NCI-H146 treated with DMSO at 0.1 percent for 48 hours (cell line): ENCODE data around the gene KCNN3.

Experiments used
- DNase-seq: peaks from one replicate; lab custom pipeline; 2025; ENCODE audit not compliant: unreplicated experiment; lab: John Stamatoyannopoulos, UW

The KCNN3 gene

DNA sequence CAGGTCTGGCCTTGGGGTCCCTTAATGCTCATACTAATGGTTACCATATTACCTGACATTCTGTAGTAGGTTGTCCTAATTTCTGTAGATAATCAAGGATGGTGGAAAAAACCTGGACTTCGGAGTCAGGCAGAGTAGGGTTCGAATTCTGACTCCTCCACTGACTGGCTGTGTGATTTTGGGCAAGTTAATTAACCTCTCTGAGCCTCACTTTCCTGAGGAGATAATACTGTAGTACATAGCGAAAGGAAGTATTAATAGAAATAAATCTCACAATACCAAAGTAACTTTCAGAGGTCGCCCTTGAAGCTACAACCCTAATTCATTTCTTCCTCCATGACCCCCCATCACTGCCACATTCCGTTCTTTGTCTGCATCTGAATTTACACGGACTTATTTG, 72.9 kb downstream of the KCNN3 start:
- no peak for DNase-seq

DNA sequence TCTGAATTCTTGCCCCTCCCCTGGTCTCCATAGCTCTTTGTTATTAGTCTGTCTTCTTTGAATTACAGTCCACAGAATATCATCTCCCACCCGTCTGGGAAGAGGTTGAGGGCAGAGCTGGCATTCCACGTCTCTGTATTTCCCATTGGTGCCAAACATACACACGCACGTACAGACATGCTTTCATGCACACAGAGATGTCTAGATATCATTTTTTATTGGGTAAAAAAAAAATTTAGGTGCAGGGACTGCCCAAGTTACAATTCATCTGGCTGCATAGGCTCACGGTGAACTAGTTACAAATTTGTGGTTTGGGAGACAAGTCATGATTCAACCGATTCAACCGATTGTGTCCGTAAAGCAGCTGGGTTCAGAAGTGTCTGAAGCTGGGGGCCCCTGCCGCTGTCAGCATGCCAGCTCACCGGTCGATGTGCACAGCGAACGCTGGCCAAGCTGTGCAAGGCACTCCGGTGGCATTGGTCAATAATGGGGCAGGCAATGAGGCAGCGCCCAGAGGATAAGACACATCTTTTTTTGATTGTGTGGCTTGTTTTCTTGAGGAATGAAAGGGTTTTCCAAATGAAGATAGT, 73.7 kb downstream of the KCNN3 start:
- no peak for DNase-seq

DNA sequence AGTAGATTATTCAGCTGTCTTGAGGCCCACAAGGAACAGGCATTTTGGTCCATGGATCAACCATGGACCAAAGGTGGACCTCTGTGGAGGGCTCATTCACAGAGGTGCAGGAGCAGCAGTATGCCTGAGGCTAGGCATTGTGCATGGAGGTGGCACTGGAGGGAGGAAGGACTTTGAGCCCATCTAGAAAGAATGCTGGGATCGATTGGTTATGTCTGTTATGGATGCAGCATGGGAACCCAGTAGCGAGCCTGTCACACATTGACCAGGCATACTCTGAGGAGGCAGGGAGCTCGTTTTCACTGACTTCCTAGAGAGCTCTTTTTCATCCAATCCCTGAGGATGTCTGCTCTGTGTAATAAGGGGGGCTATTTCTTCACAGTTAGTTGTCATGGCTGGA, 75.5 kb downstream of the KCNN3 start:
- no peak for DNase-seq

DNA sequence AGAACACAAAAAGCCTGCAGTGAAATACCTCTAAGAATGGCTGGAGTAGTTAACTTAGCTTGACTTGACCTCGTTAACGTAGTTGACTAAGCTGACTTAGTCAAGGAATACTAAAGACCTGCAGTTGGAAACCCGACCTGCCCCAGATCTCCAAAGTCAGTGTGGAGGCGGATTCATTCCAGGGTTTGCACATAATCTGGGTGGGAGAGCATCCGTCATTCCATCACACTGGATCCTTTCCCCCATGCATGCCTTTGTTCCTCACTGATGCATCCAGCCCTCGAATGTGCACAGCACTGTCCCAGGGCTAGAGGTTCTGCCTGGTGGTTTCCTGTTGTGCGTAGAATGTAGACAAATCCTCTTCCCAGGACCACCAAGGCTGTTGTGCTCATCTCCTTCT, 76.4 kb downstream of the KCNN3 start:
- DNase-seq = no peak

DNA sequence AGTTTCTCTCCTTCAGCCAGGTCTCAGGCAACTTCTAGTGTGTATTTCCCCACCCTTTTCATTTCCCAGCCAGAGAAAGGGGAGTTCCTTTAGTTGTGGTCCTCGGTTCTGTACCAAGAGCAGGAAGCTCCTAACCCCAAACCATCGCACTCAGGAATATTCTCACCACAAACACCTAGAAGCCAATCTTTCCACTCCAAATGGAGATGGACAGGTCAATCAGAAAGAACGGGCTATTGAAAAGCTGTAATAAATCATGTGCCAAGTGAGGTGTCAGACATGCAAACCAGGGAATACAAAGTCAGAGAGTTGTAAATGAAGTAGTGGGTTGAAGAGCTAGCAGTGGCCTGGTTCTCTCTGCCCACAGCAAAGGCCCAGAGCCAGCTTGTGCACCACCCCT, 77.2 kb downstream of the KCNN3 start:
- no peak for DNase-seq

DNA sequence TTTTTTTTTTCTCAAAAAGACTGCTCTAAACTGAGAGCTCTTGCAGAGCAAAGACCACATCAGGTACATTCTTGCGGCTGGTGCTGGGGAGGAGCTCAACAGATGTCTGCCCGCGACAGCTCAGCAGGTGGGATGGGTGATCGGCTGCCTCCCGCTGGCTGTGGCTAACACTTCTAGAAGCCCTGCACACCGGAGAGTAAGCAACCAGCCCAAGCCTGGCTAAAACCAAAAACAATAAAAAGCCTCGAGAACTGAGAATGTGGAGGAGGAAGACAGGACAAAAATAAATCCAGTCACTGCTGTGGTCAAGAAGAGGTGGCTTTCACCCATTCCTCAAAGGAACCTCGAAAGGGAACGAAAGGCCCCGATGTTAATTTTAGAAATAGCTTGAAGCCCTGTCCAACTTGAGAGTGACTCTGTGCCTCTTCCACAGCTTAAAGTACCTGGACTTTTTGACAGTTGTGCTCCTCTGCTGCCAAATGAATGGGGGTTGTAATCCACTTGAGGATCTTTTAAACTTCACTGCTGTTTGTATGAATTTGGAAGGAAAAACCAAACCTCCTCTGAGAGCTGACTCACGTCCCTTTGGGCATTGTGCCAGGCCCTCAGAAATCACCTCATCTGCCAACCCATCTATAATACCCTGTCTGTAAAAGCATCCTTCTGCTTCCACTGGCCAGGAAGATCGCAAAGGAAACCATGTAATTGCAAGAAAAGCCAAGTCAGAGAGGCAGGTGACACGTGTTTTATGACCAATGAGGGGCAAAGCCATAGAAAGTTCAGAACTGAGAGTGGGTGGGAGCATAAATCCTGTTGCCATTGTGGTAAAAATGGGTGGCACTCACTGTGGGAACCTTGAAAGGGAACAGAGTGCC, 78.6 kb downstream of the KCNN3 start:
- peak; percentile 6 for DNase-seq

DNA sequence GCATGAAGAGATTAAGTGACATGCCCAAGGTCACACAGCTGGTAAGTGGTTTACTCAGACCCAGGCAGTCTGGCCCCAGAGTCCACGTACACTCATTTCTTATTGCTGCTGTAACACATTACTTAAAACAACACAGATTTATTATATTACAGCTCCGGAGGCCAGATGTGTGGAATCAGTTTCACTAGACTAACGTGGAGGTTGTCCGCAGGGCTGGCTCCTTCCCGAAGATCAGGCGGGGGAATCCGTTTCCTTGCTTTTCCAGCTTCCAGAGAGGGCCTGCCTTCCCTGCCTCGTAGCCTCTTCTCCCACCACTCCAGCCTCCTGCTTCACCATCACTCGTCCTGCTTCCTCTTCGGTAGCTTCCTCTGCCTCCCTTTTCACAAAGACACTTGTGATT, 81.2 kb downstream of the KCNN3 start:
- DNase-seq = no peak

DNA sequence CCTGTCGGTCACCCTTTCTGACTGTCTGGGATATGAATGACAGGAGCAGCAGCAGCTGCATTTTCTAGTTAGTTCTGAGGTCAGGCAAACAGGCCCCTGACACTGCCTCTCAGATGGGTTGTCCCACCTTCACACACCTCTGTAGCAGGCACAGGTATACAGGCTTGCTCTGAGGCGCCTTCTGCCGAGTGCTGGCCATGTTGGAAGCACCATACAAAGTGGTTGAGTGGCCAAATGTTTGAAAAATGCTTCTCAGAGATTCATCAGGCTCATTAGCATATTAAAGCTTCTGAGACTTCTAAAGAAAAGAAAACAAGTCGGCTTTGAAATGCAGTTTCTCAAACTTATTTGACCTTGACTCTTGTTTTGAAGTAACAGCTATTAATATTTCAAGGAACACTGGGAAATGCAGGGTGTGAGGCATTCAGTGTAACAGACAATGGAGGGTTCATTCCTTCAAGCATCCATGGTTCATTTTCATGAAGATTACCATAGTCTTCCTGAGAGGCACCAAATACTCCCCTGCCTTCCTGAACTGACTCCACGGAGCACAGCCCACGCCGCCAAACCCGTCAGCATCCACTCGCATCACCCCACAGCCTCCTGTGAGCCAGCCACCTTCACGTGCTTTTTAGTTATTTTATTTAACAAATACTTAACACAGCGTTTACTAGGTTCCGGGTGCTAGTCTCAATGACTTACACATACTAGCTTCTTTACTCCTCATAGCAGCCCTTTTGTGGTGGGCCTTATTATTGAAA, 81.8 kb downstream of the KCNN3 start:
- DNase-seq = no peak

DNA sequence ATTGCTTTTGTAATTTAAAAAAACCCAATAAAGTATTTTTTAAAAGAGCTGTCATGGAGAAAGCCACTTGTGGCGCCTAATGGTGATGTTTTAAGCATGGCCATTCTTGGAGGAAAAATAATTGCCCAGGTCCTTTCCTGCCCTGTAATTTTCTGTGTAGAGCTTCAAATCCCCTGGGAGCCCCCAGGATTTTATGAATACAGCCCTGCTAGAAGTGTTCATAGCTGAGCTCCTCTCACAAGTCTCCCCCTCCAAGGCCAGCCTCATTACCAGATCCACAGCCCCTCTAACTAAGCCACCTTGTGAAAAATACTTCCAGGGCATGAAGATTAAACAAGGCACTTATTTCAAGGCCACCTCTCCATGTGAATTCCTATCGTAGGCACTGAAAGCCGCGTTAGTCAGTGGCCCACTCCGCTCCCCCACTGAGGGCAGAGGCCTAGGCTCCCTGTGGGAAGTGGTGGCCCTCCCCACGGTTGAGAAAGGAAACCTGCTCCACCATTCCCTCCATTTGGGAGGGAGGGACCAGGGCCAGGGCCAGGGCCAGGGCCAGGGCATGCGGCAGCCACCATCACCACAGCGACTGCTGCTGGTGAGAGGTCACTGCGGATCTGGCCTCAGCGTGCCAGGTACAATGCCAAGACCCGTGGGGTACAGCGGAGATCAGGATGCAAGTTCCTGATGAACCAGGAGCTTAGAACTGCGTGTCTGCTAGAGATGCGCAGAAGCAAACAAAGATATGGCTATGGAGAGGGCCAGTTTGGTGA, 83.1 kb downstream of the KCNN3 start:
- DNase-seq = no peak

DNA sequence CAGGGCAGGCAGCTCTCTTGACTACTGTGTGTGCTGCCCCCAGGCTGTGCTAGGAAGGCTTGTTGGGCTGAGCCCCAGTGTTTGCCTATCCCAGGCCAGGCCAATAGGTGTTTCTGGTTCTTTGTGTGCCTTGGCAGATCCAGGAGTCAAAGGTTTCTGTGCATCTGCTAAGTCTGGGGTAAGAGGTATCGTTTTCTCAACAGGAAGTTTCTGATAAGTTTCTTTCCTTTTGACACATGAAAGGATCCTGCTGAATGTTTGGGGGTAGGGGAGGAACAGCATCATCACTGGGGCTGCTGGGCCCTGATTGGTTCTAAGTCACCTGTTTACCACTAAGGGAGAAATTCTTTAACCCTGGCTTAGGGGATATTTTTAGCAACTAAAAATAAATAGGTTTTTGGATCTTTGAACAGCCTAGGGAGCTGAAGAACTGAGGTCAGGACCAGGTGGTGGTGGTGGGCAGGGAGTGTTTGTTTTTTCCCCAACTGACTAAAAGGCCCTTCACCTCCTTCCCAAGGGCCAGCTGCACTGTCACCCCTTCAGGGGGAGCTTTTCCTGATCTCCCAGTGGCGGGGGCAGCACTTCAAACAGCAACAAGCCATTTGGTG, 85.1 kb downstream of the KCNN3 start:
- DNase-seq = no peak

DNA sequence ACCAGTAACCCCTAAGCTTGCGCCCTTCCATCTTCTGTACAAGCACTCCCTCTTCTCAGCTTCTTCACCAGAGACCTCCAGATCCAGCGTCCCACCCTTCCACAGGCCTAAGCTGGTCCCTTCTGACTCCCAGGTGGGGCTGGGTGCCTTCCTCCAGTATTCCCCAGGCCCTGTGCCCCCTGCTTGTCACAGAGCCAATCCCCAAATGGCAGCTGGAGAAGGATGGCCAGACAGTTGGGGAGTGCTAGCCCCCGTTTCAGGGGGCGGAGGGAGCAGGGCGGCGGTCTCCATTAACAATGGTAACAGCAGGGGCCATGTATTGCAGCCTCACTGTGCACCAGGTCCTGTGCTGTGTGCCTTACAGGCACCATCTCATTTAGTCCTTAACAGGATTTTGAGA, 85.7 kb downstream of the KCNN3 start:
- no peak for DNase-seq

DNA sequence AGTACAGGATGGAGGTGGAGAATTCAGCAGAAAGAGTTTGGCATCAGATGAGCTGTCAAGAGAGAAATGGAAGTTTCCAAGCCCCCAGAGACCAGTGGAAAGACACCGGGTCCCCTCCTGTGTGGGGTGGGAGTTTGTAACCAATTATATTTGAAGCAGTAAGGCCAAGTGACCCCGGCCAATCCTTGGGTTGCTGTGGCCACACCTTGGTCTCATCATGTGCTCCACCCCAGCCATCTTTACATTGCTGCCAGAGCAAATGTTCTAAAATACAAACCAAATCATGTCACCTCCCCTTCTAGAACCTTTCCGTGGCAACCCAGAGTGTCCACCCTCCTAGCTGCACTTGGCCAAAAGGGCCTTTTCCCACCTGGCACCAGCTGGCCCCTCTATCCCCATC, 86.1 kb downstream of the KCNN3 start:
- no peak for DNase-seq

DNA sequence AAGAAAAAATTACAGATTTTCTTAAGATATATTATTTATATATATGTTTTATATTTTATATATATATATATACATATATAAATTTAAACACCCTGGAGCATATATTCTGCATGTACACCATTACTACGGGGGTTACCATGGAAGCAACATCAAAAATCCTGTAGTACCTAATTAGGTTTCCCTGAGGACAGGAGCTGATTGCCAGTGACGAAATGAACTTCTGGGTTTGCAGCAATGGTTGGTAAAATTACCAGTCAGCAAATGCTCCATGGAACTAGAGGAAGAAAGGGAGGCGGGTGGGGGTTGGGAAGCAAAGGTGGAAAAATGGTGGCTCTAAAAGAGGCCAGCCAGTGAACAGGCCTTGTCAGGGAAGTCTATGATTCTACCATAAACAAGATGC, 89.5 kb downstream of the KCNN3 start:
- DNase-seq = no peak

DNA sequence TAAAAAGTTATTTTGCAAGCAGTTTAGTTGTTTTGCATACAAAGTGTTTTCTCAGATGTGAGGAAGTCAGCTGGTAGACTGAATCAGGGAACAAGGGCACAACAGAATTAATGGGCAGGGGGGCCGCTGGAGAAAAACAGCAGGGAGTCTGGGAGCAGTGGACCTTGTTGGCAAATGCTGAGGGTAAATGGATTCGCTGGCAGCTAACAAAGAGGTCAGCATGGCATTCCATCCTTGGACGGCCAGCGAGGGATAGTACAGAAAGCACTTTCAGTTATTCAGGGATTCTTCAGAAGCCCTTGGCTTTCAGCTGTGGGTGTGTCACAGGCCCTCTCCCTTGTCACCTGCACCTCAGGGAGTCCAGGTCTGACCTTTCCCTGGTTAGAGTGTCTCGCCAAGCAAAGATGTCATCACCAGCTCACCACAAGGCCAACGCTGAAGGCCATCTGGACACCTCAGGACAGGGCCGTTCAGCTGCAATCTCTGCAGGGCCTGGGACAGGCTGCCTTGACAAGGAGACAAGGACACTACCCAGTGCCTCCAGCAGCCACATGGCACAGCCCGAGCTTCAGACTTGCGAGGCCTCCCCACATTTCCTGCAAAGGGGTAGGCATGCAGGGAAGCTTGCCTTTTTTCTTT, 90.4 kb downstream of the KCNN3 start:
- no peak for DNase-seq

DNA sequence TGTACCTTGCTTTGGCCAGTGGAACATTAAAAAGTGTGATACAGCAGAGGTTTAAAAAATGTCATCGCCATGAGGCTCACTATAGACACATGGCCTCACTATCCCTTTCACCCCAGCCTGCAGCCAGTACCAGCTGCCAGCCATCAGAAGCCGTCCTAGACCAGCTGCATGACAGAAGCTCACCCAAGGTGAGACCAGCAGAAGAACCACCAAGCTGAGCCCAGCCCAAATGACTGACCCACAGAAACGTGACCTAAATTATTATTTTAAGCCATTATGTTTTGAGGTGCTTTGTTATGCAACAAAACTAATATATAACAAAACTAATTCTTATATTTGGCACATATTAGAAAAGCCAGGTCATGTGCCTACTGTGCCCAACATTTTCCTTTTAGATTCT, 91.1 kb downstream of the KCNN3 start:
- DNase-seq = no peak

DNA sequence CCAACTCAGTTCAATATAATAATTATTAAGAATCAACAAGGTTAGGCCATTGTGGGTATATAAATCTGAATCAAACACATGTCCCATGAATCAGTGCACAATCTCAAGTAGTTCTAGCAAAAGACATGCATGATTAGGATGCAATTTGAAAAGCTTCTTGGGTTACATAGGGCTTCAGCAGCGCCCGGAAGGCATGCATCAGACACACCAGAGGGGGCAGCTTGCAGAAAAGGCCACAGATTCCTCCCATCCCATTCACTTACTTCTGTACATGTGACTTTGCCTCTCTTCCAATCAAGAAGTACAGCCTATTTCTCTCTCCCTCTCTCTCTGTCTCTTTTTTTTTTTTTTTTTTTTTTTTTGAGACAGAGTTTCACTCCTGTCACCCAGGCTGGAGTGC, 91.8 kb downstream of the KCNN3 start:
- no peak for DNase-seq

DNA sequence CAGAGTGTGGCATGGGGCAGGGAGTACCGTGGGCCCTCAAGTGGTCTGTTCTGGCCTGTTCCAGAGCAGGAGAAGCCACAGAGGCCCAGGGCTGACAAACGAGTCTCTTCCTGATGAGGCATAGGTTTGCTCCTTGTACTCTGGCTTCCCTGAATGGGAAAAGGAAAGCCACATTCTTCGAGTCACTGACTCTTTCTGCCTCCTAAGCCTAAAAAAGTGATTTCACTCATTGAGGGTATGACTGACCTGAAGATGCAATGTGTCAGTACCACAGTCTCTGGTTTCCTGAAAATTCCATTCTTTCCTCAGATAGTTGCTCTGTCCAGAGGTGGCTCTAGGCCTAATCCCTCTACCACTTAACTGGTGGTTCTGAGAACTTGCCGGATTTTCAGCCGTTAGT, 92.3 kb downstream of the KCNN3 start:
- DNase-seq = no peak

DNA sequence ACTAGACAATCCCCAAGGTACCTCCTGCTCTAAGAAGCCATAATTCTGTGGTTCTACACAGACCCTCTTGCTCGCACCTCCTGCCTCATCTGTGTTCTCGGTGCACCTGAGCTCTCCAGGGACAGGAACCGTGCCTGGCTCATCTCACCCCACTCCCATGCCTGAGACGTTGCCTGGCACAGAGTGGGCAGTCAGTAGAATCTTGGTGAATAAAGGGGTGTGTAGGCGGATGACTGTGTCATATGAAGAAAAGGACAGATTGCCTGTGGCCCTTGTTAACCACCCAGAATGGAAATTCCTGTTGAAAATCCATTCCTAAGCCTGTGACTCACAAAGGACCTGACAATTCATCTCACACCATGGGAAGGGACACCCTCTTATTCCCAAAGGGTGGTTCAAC, 92.9 kb downstream of the KCNN3 start:
- no peak for DNase-seq

DNA sequence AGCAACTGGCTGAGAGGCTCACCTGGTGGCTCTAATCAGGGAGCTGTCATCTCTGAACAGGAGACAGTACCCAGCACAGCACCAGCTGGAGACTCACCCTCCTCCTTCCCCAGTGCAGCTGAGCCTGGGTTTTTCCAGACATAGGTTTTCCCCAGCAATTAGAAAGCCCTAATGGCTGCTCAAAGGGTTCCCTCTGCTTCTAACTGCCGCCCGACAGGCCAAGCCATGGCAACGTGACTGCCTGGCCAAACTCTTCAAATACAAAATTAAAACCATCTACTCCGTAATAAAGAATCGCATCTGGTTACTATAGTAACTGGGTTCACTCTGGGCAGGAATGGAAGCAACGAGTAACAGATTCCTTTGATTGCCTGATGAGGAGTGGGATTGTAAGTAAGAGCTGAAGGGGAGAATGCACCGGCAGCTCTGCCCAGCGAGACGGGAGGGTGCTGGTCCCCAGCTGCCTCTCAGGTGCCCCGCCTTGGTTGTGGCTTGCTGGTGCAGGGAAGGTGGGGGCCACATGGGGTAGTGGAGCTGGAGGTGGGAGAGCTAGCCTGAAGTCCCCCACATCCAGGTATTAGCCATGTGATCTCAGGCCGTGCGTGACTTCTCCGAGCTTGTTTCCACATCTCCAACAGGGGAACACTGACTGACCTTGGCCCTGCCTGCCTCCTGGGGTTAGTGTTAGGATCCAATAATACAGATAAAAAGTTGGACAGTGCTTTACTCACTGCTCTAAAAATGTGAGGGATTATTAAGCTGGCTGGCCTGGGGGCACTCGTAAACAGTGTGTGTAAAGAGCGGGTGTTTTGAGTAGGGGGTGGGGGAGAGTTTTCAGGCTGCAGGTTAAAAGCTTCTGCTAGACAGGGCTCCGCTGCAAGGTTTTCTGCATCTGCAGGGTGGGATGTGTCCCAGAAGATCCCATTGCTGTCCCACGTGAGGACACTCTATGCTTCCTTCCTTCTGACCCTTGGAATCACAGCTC, 94.2 kb downstream of the KCNN3 start:
- DNase-seq = no peak
